Lung (tissue), 12 donors: ENCODE measurements around the gene C1RL. TPM values are rescaled to one million over a fixed set of nuclear protein-coding genes. Genes with fewer than 3 reads are reported as not detected.
"Not testable (repeated sequence)": the region's sequence is repeated elsewhere in the genome, so short reads cannot be mapped to it uniquely, and the experiment has no call there.

Experiments used
- ATAC-seq: fragments of 200-7000 bp; cut with Tn5 transposase; one replicate; pipeline ENCODE4 v1.9.1; 2020; ENCODE audit warnings: moderate number of reproducible peaks; ENCODE audit not compliant: insufficient read depth, low FRiP score
- DNase-seq, 3 donors: peaks; one replicate each; pipeline ENCODE4 v3.0.0-alpha.2; 2013 to 2017
- H3K27ac ChIP-seq, 2 donors: one replicate each; pipeline ENCODE4 v1.5.1; 2013; ENCODE audit warnings: mild to moderate bottlenecking in 2 of 2, moderate library complexity in 2 of 2, control low read depth in 1 of 2, inconsistent platforms in 1 of 2, low read depth in 1 of 2, low read length in 1 of 2
- H3K27me3 ChIP-seq, 3 donors: one replicate each; pipeline ENCODE4 v1.5.1; 2013; ENCODE audit warnings: low read length in 2 of 3; ENCODE audit not compliant: control insufficient read depth in 3 of 3, insufficient read depth in 3 of 3
- H3K36me3 ChIP-seq, 4 donors: one replicate each; pipeline ENCODE4 v1.5.1; 2013; ENCODE audit warnings: low read length in 4 of 4, mild to moderate bottlenecking in 1 of 4, moderate library complexity in 1 of 4; ENCODE audit not compliant: control insufficient read depth in 4 of 4, insufficient read depth in 4 of 4
- H3K4me1 ChIP-seq, 5 donors: one replicate each; pipeline ENCODE4 v1.5.1; 2013; ENCODE audit warnings: low read length in 5 of 5, mild to moderate bottlenecking in 2 of 5, moderate library complexity in 1 of 5; ENCODE audit not compliant: control insufficient read depth in 5 of 5, insufficient read depth in 5 of 5
- H3K4me3 ChIP-seq: one replicate; pipeline ENCODE4 v1.5.1; 2013; ENCODE audit warnings: mild to moderate bottlenecking, control low read depth, moderate library complexity
- H3K9ac ChIP-seq, 2 donors: one replicate each; pipeline ENCODE4 v1.5.1; 2013; ENCODE audit warnings: low read length in 2 of 2, control low read depth in 1 of 2; ENCODE audit not compliant: insufficient read depth in 1 of 2
- H3K9me3 ChIP-seq, 4 donors: one replicate each; pipeline ENCODE4 v1.5.1; 2013; ENCODE audit warnings: low read length in 3 of 4, mild to moderate bottlenecking in 1 of 4, moderate library complexity in 1 of 4; ENCODE audit not compliant: control insufficient read depth in 4 of 4, insufficient read depth in 3 of 4
- CTCF ChIP-seq: IDR thresholded peaks from 2 replicates; pipeline ENCODE4 v1.5.1; 2012; ENCODE audit warnings: mild to moderate bottlenecking; ENCODE audit errors: control extremely low read depth, extremely low read depth
- WGBS, 2 donors: extraction: QIAGEN DNeasy Blood & Tissue Kit; methylation state at CpG; one replicate each; pipeline ENCODE4 v1.1.7; 2013; 5-methylcytosine and 5-hydroxymethylcytosine counted together
- polyA plus RNA-seq, 2 donors: library from polyadenylated mRNA; stranded (reverse); fragments of 200-250 nt; gene quantifications; one replicate each; pipeline ENCODE4 v1.2.1, GENCODE V29; 2013
- total RNA-seq, 2 donors: library from RNA; depleted of rRNA in 1 of 2; stranded (reverse); fragments of >200 nt in 1 of 2; gene quantifications; one replicate each; pipeline ENCODE4 v1.2.1, GENCODE V29; 2014 to 2021
- donor health status: control.
- donor health status: control.
- donor health status: Bipolar disorder and iron deficiency.
- donor health status: healthy.
- donor health status: DM: yes; HTN: yes; CAD: no.

C1RL gene
- total and polyA plus RNA-seq, 4 donors: 60.5 to 116 (median 86.5) TPM

- DNase-seq (no peak), ATAC-seq (no peak)
- peaks cover 0 to 18% (median 2%) of the 10 kb centered on the region in 5 donors for H3K4me1 ChIP-seq
- 91 to 95% methylated on average over 9 of the region's 9 CpGs for WGBS, 2 donors
- H3K9ac ChIP-seq: no peak overlapping the region
- H3K36me3 ChIP-seq: no peaks in the 10 kb centered on the region
- TF ChIP-seq CTCF: no peak
- H3K4me3 ChIP-seq: no peak overlapping the region
- H3K27me3 ChIP-seq: no peaks in the 10 kb centered on the region
- H3K27ac ChIP-seq: no peak overlapping the region
- no peaks in the 10 kb centered on the region for H3K9me3 ChIP-seq
Observed at GRCh38 chr12:7058850-7059395, 50.1 kb downstream of the C1RL start.

DNA sequence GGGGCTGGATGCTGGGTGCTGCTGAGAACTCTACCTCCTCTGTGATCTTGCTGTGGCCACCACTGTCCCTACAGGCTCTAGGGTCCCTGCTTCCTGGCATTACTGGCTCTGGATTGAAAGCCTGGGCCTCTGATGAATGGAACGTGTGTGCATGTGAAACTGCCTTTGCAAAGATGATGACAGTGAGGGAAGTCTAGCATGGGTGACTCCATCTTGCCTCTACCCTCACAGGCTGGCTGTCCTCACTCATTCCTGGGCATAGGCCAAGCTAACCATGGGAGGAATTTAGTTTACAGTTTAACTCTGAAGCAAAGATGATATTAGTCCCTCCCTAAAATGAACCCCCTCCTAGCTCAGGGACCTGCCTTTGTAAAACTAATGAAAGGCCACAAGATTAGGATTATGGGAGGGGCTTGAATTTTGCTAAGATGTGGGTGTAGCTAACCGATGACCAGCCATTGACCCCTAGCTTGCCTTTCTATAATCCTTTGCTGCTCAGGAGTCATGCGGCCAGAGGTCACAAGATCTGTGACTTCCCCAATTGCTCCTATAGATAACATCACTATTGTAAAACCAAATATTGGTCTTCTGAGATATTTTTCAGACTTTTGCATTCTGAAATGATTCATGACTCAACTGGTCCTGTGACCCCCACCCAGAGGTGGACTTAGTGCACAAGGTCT, 50.7 kb downstream of the C1RL start:
- 74 to 82% methylated on average over 3 of the region's 3 CpGs for WGBS, 2 donors
- no peak for ATAC-seq
- Histone ChIP-seq H3K27me3 (peaks cover 0 to 2% (median 0%) of the 10 kb centered on the region in 3 donors), H3K4me1 (peaks cover 0 to 18% (median 2%) of the 10 kb centered on the region in 5 donors), H3K9me3 (no peaks in the 10 kb centered on the region), H3K4me3 (no peak overlapping the region), H3K27ac (no peak overlapping the region), H3K36me3 (no peaks in the 10 kb centered on the region), H3K9ac (no peak overlapping the region)
- no peak for TF ChIP-seq CTCF
- DNase-seq: no peak

GRCh38 chr12:7055736-7056135, 53.3 kb downstream of the C1RL start:
- ATAC-seq: not testable (repeated sequence)

GRCh38 chr12:7054925-7055324, 54.1 kb downstream of the C1RL start:
- no peak for TF ChIP-seq CTCF
- no peaks in the 10 kb centered on the region for H3K36me3 ChIP-seq
- no peak overlapping the region for H3K9ac ChIP-seq
- WGBS, 2 donors: 87 to 96% methylated on average over 4 of the region's 4 CpGs
- H3K27me3 ChIP-seq: peaks cover 0 to 5% (median 0%) of the 10 kb centered on the region in 3 donors
- no peak overlapping the region for H3K4me3 ChIP-seq
- no peaks in the 10 kb centered on the region for H3K9me3 ChIP-seq
- ATAC-seq (no peak), DNase-seq (no peak)
- peaks cover 0 to 2% (median 0%) of the 10 kb centered on the region in 5 donors for H3K4me1 ChIP-seq
- H3K27ac ChIP-seq: no peak overlapping the region

More at GRCh38 chr12:7055736-7056135, 53.3 kb downstream of the C1RL start:
- not testable (repeated sequence) for H3K9ac ChIP-seq, H3K27ac ChIP-seq, H3K4me3 ChIP-seq, H3K4me1 ChIP-seq, H3K27me3 ChIP-seq, H3K9me3 ChIP-seq, H3K36me3 ChIP-seq, DNase-seq
- 96 to 99% methylated on average over 2 of the region's 2 CpGs for WGBS, 2 donors

- ATAC-seq, H3K36me3 ChIP-seq, H3K9me3 ChIP-seq, DNase-seq, H3K9ac ChIP-seq, H3K27me3 ChIP-seq, H3K4me3 ChIP-seq, H3K27ac ChIP-seq, H3K4me1 ChIP-seq: not testable (repeated sequence)
- WGBS, 2 donors: 91 to 95% methylated on average over 3 of the region's 3 CpGs
Observed at GRCh38 chr12:7049973-7050372, 59.0 kb downstream of the C1RL start.

GRCh38 chr12:7049445-7049951, 59.5 kb downstream of the C1RL start:
- not testable (repeated sequence) for ATAC-seq, H3K36me3 ChIP-seq, H3K9me3 ChIP-seq, H3K27ac ChIP-seq, H3K27me3 ChIP-seq, H3K4me1 ChIP-seq, H3K9ac ChIP-seq, H3K4me3 ChIP-seq, DNase-seq
- WGBS, 2 donors: 89 to 90% methylated on average over 10 of the region's 10 CpGs
